Measurements from ENCODE around the gene MAGEF1. TPM values are rescaled to one million over a fixed set of nuclear protein-coding genes. Genes with fewer than 3 reads are reported as not detected.

MAGEF1 gene
- total RNA-seq, 4 donors from 2014 or later = 10.3 to 16.5 (median 12.3) TPM

- TF ChIP-seq, protein P1, sequence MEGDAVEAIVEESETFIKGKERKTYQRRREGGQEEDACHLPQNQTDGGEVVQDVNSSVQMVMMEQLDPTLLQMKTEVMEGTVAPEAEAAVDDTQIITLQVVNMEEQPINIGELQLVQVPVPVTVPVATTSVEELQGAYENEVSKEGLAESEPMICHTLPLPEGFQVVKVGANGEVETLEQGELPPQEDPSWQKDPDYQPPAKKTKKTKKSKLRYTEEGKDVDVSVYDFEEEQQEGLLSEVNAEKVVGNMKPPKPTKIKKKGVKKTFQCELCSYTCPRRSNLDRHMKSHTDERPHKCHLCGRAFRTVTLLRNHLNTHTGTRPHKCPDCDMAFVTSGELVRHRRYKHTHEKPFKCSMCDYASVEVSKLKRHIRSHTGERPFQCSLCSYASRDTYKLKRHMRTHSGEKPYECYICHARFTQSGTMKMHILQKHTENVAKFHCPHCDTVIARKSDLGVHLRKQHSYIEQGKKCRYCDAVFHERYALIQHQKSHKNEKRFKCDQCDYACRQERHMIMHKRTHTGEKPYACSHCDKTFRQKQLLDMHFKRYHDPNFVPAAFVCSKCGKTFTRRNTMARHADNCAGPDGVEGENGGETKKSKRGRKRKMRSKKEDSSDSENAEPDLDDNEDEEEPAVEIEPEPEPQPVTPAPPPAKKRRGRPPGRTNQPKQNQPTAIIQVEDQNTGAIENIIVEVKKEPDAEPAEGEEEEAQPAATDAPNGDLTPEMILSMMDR (IDR thresholded peaks at IDR 0.05; ENCODE audit: low read depth) = no peak
Observed at GRCh38 chr3:184691397-184692231, 20.2 kb downstream of the MAGEF1 start.

- TF ChIP-seq, protein P1 (IDR thresholded peaks at IDR 0.05; ENCODE audit: low read depth) = no peak
Observed at GRCh38 chr3:184690192-184690883, 21.5 kb downstream of the MAGEF1 start.

DNA sequence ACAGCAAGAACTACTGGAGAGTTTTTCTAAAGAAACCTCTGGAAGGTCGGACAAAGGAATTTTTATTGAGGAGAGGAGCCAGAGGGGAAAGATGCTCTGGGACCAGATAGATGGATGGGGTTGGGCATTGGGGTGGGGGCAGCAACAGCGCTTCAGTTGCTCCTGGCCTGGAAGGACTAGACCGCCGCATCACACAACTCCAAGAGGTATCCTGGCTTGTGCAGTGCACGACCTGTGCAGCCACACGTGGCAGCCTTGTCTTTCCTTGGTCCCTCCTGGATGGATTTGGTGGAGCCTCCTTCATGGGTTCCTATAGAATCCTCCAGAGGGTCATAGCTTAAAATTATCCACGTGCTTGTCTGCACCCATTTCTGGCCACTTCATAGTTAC lies 23.0 kb downstream of the MAGEF1 start:
- TF ChIP-seq, protein P1 (IDR thresholded peaks at IDR 0.05; ENCODE audit: low read depth) = no peak

- TF ChIP-seq, protein P1 (IDR thresholded peaks at IDR 0.05; ENCODE audit: low read depth) = no peak
Observed at GRCh38 chr3:184688251-184688881, 23.5 kb downstream of the MAGEF1 start.

GRCh38 chr3:184687363-184688015 lies 24.4 kb downstream of the MAGEF1 start:
- TF ChIP-seq, protein P1 (IDR thresholded peaks at IDR 0.05; ENCODE audit: low read depth) = no peak

DNA sequence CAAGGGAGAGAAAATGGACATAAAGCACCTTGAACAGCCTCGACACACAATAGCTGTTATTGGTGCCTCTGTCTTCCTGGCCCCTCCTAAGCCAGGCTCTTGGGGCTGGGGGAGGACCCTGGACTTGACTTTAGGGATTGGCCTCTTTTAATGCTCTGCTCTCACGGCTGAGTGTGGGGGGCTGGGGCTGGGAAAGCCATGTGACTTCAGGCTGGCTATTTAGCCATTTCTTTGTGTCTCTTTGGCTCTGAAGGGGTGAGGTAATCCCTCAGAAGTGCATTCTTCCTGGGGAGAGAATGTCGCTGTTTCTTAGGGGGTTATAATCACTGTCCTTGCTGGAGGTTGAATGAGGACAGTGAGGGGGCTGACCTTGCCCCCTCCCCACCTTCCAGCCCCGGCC lies 26.2 kb downstream of the MAGEF1 start:
- TF ChIP-seq, protein P1 (IDR thresholded peaks at IDR 0.05; ENCODE audit: low read depth) = no peak
